IMR-90 (cell line): ENCODE data around the gene C6.

ENCODE experiments used
- BHLHE40 ChIP-seq: fragments of 150-350 bp; IDR thresholded peaks from 2 replicates; pipeline ENCODE4 v1.6.1; 2016; ENCODE audit warnings: mild to moderate bottlenecking, low read depth, low read length
- CEBPB ChIP-seq: IDR thresholded peaks from 2 replicates; pipeline ENCODE4 v1.6.1; 2012; ENCODE audit warnings: low read depth, low read length, improper control_type of control experiment
- CHD1 ChIP-seq: IDR thresholded peaks from 2 replicates; pipeline ENCODE4 v1.6.1; 2012; ENCODE audit warnings: low read depth, low read length, improper control_type of control experiment
- MAFK ChIP-seq: IDR thresholded peaks from 2 replicates; pipeline ENCODE4 v1.6.1; 2012; ENCODE audit warnings: low read depth, low read length, improper control_type of control experiment
- MAZ ChIP-seq: IDR thresholded peaks from 2 replicates; pipeline ENCODE4 v1.6.1; 2012; ENCODE audit warnings: low read depth, mild to moderate bottlenecking, low read length, improper control_type of control experiment, moderate library complexity, borderline replicate concordance
- MXI1 ChIP-seq: IDR thresholded peaks from 2 replicates; pipeline ENCODE4 v1.6.1; 2012; ENCODE audit warnings: low read depth, mild to moderate bottlenecking, low read length, moderate library complexity, borderline replicate concordance
- POLR2A ChIP-seq: IDR thresholded peaks from 2 replicates; pipeline ENCODE4 v1.6.1; 2012; ENCODE audit warnings: mild to moderate bottlenecking, low read depth, low read length
- RAD21 ChIP-seq: IDR thresholded peaks from 2 replicates; pipeline ENCODE4 v1.6.1; 2012; ENCODE audit warnings: low read length, improper control_type of control experiment
- RCOR1 ChIP-seq: IDR thresholded peaks from 2 replicates; pipeline ENCODE4 v1.6.1; 2012; ENCODE audit warnings: mild to moderate bottlenecking, low read length, improper control_type of control experiment; ENCODE audit not compliant: insufficient replicate concordance
- RFX5 ChIP-seq: IDR thresholded peaks from 2 replicates; pipeline ENCODE4 v1.8.0; 2012; ENCODE audit warnings: low read depth, mild to moderate bottlenecking, low read length, moderate library complexity
- SMC3 ChIP-seq: fragments of 150-350 bp; IDR thresholded peaks from 2 replicates; pipeline ENCODE4 v1.6.1; 2016; ENCODE audit warnings: low read depth, mild to moderate bottlenecking, antibody characterized with exemption, low read length, moderate library complexity
- TF ChIP-seq, protein P1 (sequence below): conservative IDR thresholded peaks from 2 replicates; pipeline ENCODE4 v1.5.1; 2012; ENCODE audit warnings: mild to moderate bottlenecking, low read depth, low read length, improper control_type of control experiment
- TF ChIP-seq, protein P2 (sequence below): fragments of 150-350 bp; IDR thresholded peaks from 2 replicates; pipeline ENCODE4 v1.6.1; 2017; ENCODE audit warnings: mild to moderate bottlenecking, antibody characterized with exemption, low read length, low read depth

DNA sequence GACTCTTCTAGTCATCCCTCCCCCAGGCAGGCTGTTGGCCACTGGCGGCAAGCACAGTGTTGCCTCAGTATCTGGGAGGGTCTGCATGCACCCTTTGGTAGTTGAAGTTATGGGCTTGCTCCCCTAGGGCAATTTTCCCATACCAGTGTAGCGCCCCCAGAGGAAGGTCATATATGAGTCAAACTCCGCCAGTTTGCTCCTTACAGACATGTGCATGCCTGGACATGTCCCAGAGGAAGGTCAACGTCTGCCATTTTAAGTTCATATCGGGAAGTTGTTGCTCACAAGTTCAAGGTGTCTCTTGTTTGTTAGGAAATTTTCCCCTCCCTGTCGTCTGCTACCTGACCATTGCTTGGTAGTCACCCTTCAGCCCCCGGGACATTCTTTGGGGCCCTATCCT, 90.9 kb downstream of the C6 start:
- TF ChIP-seq, protein P1, sequence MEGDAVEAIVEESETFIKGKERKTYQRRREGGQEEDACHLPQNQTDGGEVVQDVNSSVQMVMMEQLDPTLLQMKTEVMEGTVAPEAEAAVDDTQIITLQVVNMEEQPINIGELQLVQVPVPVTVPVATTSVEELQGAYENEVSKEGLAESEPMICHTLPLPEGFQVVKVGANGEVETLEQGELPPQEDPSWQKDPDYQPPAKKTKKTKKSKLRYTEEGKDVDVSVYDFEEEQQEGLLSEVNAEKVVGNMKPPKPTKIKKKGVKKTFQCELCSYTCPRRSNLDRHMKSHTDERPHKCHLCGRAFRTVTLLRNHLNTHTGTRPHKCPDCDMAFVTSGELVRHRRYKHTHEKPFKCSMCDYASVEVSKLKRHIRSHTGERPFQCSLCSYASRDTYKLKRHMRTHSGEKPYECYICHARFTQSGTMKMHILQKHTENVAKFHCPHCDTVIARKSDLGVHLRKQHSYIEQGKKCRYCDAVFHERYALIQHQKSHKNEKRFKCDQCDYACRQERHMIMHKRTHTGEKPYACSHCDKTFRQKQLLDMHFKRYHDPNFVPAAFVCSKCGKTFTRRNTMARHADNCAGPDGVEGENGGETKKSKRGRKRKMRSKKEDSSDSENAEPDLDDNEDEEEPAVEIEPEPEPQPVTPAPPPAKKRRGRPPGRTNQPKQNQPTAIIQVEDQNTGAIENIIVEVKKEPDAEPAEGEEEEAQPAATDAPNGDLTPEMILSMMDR: no peak
- TF ChIP-seq RAD21: no peak
- TF ChIP-seq CEBPB: no peak
- no peak for TF ChIP-seq POLR2A
- no peak for TF ChIP-seq MAZ
- no peak for TF ChIP-seq RFX5
- no peak for TF ChIP-seq RCOR1
- no peak for TF ChIP-seq BHLHE40
- TF ChIP-seq SMC3: no peak
- TF ChIP-seq MAFK: no peak
- TF ChIP-seq CHD1: no peak
- TF ChIP-seq MXI1: no peak
- TF ChIP-seq, protein P2, sequence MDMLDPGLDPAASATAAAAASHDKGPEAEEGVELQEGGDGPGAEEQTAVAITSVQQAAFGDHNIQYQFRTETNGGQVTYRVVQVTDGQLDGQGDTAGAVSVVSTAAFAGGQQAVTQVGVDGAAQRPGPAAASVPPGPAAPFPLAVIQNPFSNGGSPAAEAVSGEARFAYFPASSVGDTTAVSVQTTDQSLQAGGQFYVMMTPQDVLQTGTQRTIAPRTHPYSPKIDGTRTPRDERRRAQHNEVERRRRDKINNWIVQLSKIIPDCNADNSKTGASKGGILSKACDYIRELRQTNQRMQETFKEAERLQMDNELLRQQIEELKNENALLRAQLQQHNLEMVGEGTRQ: no peak
